ENCODE results near the gene PEAK3. TPM values are rescaled to one million over a fixed set of nuclear protein-coding genes. Genes with fewer than 3 reads are reported as not detected.

The PEAK3 gene
- total RNA-seq, 4 donors from 2014 or later: 0.26 to 0.40 TPM; not detected in 2

DNA sequence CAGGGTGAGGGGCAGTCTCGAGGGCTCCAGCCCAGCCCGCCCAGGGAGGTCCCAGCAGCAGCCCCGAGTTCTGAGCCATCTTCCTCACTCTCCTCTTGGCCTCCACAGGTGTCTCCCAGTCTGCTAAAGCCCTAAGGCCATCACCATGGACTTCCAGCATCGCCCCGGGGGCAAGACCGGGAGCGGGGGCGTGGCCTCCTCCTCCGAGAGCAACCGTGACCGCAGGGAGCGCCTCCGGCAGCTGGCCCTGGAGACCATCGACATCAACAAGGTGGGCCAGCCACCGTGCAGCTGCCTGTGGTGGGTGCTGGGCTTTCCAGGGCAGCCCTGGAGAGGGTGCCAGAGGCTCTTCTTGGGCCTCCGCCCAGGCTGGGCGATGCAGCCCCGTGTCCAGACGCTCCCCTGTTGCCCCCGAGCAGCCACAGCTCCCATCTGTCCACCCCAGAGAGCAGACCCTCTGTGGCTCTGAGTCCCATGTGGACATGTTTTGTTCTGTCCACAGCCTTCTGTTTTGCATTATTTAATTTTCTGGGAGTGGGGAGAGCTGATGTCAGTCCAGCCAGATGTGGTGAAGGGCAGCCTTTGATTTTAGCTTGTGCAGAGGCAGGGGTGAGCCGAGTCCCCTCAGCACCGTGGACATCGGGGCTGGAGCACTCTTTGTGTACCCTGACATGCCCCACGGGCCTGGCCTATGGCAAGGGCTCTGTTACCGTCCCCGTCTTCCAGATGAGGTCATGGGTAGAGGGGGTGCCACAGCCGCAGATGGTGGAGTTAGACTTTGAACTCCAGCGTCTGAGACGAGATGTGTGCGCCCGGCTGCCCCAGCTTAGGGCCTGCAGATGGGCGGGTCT, 38.5 kb downstream of the PEAK3 start:
- intact Hi-C loops (cut with DNase I; ENCODE audit: low total_unique reads): no loop called here
- H3K4me1 ChIP-seq: peaks cover 6 to 23% of the 10 kb centered on the region in 2 donors
- H3K27me3 ChIP-seq: no peaks in the 10 kb centered on the region
- TF ChIP-seq POLR2A (IDR thresholded peaks at IDR 0.05): no peak
- TF ChIP-seq, protein P1, sequence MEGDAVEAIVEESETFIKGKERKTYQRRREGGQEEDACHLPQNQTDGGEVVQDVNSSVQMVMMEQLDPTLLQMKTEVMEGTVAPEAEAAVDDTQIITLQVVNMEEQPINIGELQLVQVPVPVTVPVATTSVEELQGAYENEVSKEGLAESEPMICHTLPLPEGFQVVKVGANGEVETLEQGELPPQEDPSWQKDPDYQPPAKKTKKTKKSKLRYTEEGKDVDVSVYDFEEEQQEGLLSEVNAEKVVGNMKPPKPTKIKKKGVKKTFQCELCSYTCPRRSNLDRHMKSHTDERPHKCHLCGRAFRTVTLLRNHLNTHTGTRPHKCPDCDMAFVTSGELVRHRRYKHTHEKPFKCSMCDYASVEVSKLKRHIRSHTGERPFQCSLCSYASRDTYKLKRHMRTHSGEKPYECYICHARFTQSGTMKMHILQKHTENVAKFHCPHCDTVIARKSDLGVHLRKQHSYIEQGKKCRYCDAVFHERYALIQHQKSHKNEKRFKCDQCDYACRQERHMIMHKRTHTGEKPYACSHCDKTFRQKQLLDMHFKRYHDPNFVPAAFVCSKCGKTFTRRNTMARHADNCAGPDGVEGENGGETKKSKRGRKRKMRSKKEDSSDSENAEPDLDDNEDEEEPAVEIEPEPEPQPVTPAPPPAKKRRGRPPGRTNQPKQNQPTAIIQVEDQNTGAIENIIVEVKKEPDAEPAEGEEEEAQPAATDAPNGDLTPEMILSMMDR (IDR thresholded peaks at IDR 0.05): no peak
- no peaks in the 10 kb centered on the region for H3K36me3 ChIP-seq
- DNase-seq: no peak
- no peak overlapping the region for H3K4me3 ChIP-seq
- no peaks in the 10 kb centered on the region for H3K9me3 ChIP-seq
- no peak overlapping the region for H3K27ac ChIP-seq

DNA sequence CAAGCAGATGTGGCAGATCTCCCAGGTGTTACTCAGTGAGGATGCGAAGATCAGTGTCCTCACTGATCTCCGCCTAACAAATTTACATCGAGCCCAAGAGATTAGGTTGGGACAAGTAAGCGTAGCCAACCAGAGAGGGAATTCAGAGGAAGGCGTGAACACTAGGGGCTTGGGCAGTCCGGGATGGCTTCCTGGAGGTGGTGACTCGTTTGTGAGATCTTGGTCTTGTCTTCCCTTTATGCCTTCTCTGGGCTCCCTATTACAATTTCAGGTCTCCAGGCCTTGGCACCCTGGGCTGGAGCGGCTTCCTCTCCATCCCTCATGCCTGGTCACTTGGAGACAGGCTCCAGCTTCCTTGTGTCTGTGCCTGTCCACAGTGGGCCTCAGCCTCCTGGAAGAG, 39.2 kb downstream of the PEAK3 start:
- DNase-seq: no peak
- Histone ChIP-seq H3K4me1 (peaks cover 11 to 30% of the 10 kb centered on the region in 2 donors), H3K27ac (no peak overlapping the region), H3K9me3 (no peaks in the 10 kb centered on the region), H3K4me3 (no peak overlapping the region), H3K36me3 (no peaks in the 10 kb centered on the region), H3K27me3 (no peaks in the 10 kb centered on the region)
- TF ChIP-seq, protein P1 (IDR thresholded peaks at IDR 0.05): no peak
- TF ChIP-seq POLR2A (IDR thresholded peaks at IDR 0.05): no peak
- intact Hi-C loops (cut with DNase I; ENCODE audit: low total_unique reads): no loop called here

DNA sequence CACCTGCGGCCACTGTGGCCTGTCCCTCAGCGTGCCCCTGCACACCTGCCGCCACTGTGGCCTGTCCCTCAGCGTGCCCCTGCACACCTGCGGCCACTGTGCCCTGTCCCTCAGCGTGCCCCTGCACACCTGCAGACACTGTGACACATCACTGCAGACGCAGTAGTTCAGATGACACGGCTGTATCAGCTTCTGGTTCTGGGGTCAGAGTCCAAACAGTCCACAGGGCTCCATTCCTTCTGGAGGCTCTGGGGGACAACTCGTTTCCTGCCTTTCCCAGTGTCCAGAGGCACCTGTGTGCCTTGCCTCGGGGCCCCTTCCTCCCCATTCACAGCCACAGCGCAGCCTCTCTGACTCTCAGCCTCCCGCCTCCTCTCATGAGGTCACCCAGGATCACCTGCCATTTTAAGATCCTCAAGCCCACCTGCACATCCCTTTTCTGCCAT, 39.9 kb downstream of the PEAK3 start:
- H3K9me3 ChIP-seq: no peaks in the 10 kb centered on the region
- H3K27ac ChIP-seq: no peak overlapping the region
- TF ChIP-seq POLR2A (IDR thresholded peaks at IDR 0.05): no peak
- TF ChIP-seq, protein P1 (IDR thresholded peaks at IDR 0.05): no peak
- no peak for DNase-seq
- no peak overlapping the region for H3K4me3 ChIP-seq
- H3K4me1 ChIP-seq: peaks cover 13 to 36% of the 10 kb centered on the region in 2 donors
- no peaks in the 10 kb centered on the region for H3K36me3 ChIP-seq
- intact Hi-C loops (cut with DNase I; ENCODE audit: low total_unique reads): no loop called here
- no peaks in the 10 kb centered on the region for H3K27me3 ChIP-seq

DNA sequence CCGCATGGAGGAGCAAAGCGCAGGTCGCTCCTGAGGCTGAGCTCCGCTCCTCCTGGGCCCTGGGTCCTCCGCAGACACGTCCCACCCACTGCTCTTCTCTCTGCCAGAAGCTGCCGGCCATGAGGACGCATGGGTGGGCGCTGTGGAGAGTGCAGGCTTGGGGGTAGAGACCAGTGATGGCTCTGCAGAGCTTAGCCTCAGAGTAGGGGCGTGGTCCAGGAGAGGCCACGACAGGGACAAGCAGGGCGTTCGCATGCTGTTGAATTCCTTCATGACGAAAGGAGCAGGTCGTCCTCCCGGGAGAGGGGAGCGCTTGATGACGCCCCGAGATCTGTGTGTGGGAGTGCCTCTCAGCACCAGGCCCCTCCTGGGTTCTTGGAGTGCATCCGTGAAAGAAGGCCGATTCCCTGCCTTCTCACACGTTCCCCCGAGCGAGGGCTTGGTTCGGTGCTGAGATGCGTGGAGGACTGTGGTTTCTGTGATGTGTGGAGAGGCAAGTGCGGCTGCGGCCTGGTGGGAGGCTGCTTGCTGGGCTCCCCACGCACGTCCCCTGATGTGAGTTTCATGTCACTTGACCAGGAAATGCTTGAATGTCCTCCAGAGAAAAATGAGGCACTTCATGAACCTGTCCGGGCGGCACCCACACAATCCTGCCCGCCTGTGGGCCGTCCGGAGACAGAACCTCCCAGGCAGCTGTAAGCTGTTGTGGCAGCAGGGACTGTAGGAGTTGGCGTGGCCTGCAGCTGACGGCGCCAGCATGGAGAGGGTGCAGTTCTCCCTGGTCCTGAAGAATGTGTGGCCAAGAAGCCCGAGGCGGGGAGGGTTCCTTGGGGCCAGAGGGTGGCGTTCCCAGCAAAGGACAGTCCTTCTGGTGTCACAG, 40.9 kb downstream of the PEAK3 start:
- DNase-seq: no peak
- H3K4me3 ChIP-seq: no peak overlapping the region
- intact Hi-C loops (cut with DNase I; ENCODE audit: low total_unique reads): no loop called here
- H3K27me3 ChIP-seq: no peaks in the 10 kb centered on the region
- peaks cover 13 to 36% of the 10 kb centered on the region in 2 donors for H3K4me1 ChIP-seq
- H3K36me3 ChIP-seq: no peaks in the 10 kb centered on the region
- no peaks in the 10 kb centered on the region for H3K9me3 ChIP-seq
- peak overlapping the region in 1 of 2 donors; percentile 9 for H3K27ac ChIP-seq
- TF ChIP-seq, protein P1 (IDR thresholded peaks at IDR 0.05): no peak
- no peak for TF ChIP-seq POLR2A (IDR thresholded peaks at IDR 0.05)

Measured in uterus (tissue), 4 donors.